GM06990 (cell line): ENCODE results near the gene PDZRN4.

Experiments used
- DNase-seq: peaks from one replicate; pipeline ENCODE4 v3.0.0-alpha.2; 2011; ENCODE audit not compliant: insufficient read length; ENCODE audit errors: extremely low read depth
- H3K27me3 ChIP-seq: replicated peaks from 2 replicates; pipeline ENCODE4 v1.6.0; 2011; ENCODE audit warnings: low read length; ENCODE audit not compliant: control insufficient read depth, insufficient read depth
- H3K36me3 ChIP-seq: 2 replicates; pipeline ENCODE4 v1.5.1; 2011; ENCODE audit warnings: low read length; ENCODE audit not compliant: control insufficient read depth, insufficient read depth
- H3K4me3 ChIP-seq: replicated peaks from 2 replicates; pipeline ENCODE4 v1.5.1; 2011; ENCODE audit warnings: low read depth, mild to moderate bottlenecking, control low read depth, low read length
- CTCF ChIP-seq: IDR thresholded peaks from 2 replicates; pipeline ENCODE4 v1.5.1; 2011; ENCODE audit warnings: low read length, control low read depth, mild to moderate bottlenecking, inconsistent platforms; ENCODE audit not compliant: insufficient read depth, poor library complexity, severe bottlenecking

The PDZRN4 gene

GRCh38 chr12:41556176-41556575 is 368.1 kb downstream of the PDZRN4 start:
- Histone ChIP-seq H3K27me3 (no peaks in the 10 kb centered on the region), H3K4me3 (no peak overlapping the region), H3K36me3 (no peaks in the 10 kb centered on the region)
- no peak for DNase-seq
- TF ChIP-seq CTCF, result no peak

GRCh38 chr12:41557344-41557743 is 369.2 kb downstream of the PDZRN4 start:
- no peak for DNase-seq
- no peak for TF ChIP-seq CTCF
- H3K36me3 ChIP-seq, result no peaks in the 10 kb centered on the region
- H3K27me3 ChIP-seq, result no peaks in the 10 kb centered on the region
- H3K4me3 ChIP-seq, result no peak overlapping the region

GRCh38 chr12:41558671-41559070 is 370.6 kb downstream of the PDZRN4 start:
- DNase-seq, result no peak
- Histone ChIP-seq H3K27me3 (no peaks in the 10 kb centered on the region), H3K4me3 (no peak overlapping the region), H3K36me3 (no peaks in the 10 kb centered on the region)
- no peak for TF ChIP-seq CTCF

- DNase-seq, result no peak
- Histone ChIP-seq H3K4me3 (no peak overlapping the region), H3K36me3 (no peaks in the 10 kb centered on the region), H3K27me3 (no peaks in the 10 kb centered on the region)
- TF ChIP-seq CTCF, result no peak
Measured at GRCh38 chr12:41563051-41563450, 374.9 kb downstream of the PDZRN4 start.

GRCh38 chr12:41564816-41565215 is 376.7 kb downstream of the PDZRN4 start:
- Histone ChIP-seq H3K27me3 (no peaks in the 10 kb centered on the region), H3K36me3 (no peaks in the 10 kb centered on the region), H3K4me3 (no peak overlapping the region)
- TF ChIP-seq CTCF, result no peak
- no peak for DNase-seq

GRCh38 chr12:41566703-41567102 is 378.6 kb downstream of the PDZRN4 start:
- Histone ChIP-seq H3K4me3 (no peak overlapping the region), H3K36me3 (no peaks in the 10 kb centered on the region), H3K27me3 (no peaks in the 10 kb centered on the region)
- DNase-seq, result no peak
- no peak for TF ChIP-seq CTCF
